Measurements from ENCODE around the gene PTF1A. TPM values are rescaled to one million over a fixed set of nuclear protein-coding genes. Genes with fewer than 3 reads are reported as not detected.

Gene PTF1A
- total and polyA plus RNA-seq, 10 donors, result not detected

- DNase-seq, result no peak
- Histone ChIP-seq H3K9me3 (no peaks in the 10 kb centered on the region), H3K27ac (no peak overlapping the region), H3K4me3 (no peak overlapping the region), H3K36me3 (no peaks in the 10 kb centered on the region), H3K4me1 (peaks cover 0 to 13% (median 0%) of the 10 kb centered on the region in 6 donors), H3K27me3 (replicated peaks in 1 of 7) (peaks cover 0 to 98% (median 69%) of the 10 kb centered on the region in 7 donors)
- 6 to 8% (median 7%) methylated on average over 11 of the region's 11 CpGs for WGBS, 5 donors
- TF ChIP-seq POLR2A (IDR thresholded peaks at IDR 0.05) (no peak), POLR2AphosphoS5 (IDR thresholded peaks at IDR 0.05) (no peak)
- TF ChIP-seq, protein P1, sequence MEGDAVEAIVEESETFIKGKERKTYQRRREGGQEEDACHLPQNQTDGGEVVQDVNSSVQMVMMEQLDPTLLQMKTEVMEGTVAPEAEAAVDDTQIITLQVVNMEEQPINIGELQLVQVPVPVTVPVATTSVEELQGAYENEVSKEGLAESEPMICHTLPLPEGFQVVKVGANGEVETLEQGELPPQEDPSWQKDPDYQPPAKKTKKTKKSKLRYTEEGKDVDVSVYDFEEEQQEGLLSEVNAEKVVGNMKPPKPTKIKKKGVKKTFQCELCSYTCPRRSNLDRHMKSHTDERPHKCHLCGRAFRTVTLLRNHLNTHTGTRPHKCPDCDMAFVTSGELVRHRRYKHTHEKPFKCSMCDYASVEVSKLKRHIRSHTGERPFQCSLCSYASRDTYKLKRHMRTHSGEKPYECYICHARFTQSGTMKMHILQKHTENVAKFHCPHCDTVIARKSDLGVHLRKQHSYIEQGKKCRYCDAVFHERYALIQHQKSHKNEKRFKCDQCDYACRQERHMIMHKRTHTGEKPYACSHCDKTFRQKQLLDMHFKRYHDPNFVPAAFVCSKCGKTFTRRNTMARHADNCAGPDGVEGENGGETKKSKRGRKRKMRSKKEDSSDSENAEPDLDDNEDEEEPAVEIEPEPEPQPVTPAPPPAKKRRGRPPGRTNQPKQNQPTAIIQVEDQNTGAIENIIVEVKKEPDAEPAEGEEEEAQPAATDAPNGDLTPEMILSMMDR (IDR thresholded peaks at IDR 0.05 in 8 of 11, conservative IDR thresholded peaks at IDR 0.05 in 3 of 11), result no peak
- intact Hi-C loops (cut with DNase I; ENCODE audit: low total_unique reads), result no loop called here
Measured at GRCh38 chr10:23200997-23201652, 9.0 kb downstream of the PTF1A start.

DNA sequence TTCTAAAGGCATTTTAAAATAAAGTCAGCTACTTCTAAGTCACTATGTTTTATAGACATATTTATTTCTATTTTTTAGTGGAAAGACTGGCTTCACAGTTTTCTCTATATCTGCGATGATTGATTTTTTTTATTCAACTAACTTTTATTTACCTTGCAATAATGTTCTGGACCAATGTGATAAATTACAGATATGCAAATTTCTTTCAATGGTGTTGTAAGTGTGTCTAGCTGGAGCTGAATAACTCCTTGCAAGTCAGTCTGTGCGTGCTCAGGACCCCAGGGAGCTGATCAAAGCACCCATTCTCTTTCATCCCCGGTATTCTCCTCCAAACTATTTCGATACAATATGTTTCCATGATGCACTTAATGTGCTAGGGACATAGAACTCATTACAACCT is 9.7 kb downstream of the PTF1A start:
- Histone ChIP-seq H3K36me3 (no peaks in the 10 kb centered on the region), H3K4me3 (no peak overlapping the region), H3K9me3 (no peaks in the 10 kb centered on the region), H3K4me1 (peaks cover 0 to 13% (median 0%) of the 10 kb centered on the region in 6 donors), H3K27ac (no peak overlapping the region), H3K27me3 (replicated peaks in 1 of 7) (peaks cover 0 to 96% (median 64%) of the 10 kb centered on the region in 7 donors)
- intact Hi-C loops (cut with DNase I; ENCODE audit: low total_unique reads), result no loop called here
- DNase-seq, result no peak
- WGBS, 5 donors, result 6 to 15% (median 12%) methylated on average over 4 of the region's 4 CpGs
- TF ChIP-seq POLR2AphosphoS5 (IDR thresholded peaks at IDR 0.05), result no peak

- WGBS, 5 donors, result 4 to 12% (median 8%) methylated on average over 3 of the region's 3 CpGs
- H3K4me1 ChIP-seq, result peaks cover 0 to 13% (median 0%) of the 10 kb centered on the region in 6 donors
- intact Hi-C loops (cut with DNase I; ENCODE audit: low total_unique reads), result no loop called here
- DNase-seq, result no peak
- peaks cover 0 to 86% (median 59%) of the 10 kb centered on the region in 7 donors for H3K27me3 ChIP-seq (replicated peaks in 1 of 7)
- no peak overlapping the region for H3K4me3 ChIP-seq
- H3K27ac ChIP-seq, result no peak overlapping the region
- H3K36me3 ChIP-seq, result no peaks in the 10 kb centered on the region
- TF ChIP-seq POLR2AphosphoS5 (IDR thresholded peaks at IDR 0.05), result no peak
- TF ChIP-seq POLR2A (IDR thresholded peaks at IDR 0.05), result no peak
- TF ChIP-seq, protein P1 (IDR thresholded peaks at IDR 0.05 in 8 of 11, conservative IDR thresholded peaks at IDR 0.05 in 3 of 11), result no peak
- no peaks in the 10 kb centered on the region for H3K9me3 ChIP-seq
Measured at GRCh38 chr10:23202779-23203178, 10.7 kb downstream of the PTF1A start.

DNA sequence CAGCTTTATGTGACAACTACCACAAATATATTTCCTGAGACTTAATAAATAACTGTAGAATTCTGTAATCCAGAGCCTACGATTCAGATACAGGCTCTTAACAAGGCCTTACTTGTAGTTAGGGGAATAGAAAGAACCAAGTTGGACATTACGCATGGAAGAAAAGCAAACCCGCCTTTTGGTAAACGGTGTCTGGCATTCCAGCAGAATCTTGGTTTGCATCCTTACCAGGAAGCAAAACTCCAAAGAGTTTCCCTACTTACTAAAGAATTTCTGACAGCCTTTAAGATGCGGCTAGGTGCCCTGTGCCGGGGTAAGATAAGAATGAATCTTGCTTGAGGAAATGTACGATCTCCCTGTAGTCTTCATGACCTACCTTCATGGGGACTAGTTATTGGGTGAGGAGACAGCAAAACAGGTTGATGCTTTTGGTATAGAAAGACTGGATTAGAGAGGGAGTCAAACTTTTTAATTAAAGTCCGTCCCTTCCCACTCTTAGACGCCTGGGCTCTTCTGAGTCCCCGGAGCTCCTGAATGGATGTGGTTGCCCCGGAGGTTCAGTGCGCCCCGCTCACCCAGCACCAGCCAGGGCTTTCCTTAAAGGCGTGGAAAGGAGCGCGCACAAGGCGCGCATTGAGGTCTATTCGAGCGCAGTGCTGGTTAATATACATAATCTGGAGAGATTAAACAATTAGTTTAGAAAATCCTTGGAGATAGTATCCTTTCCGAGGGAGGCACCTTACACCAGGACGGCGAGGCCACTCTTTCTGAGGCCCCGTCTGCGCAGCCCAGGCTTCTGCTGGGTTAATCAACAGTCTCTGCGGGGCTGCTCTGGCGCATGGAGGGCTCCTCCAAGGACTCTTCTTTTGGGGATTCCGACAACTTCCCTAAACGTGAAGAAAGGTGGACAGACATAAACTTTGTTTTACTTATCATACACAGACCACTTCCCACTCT is 11.5 kb downstream of the PTF1A start:
- peaks cover 0 to 78% (median 51%) of the 10 kb centered on the region in 7 donors for H3K27me3 ChIP-seq (replicated peaks in 1 of 7)
- intact Hi-C loops (cut with DNase I; ENCODE audit: low total_unique reads), result no loop called here

More for the DNA sequence above, 11.5 kb downstream of the PTF1A start:
- no peaks in the 10 kb centered on the region for H3K9me3 ChIP-seq
- H3K27ac ChIP-seq, result no peak overlapping the region
- TF ChIP-seq, protein P1 (IDR thresholded peaks at IDR 0.05 in 8 of 11, conservative IDR thresholded peaks at IDR 0.05 in 3 of 11), result no peak
- TF ChIP-seq POLR2AphosphoS5 (IDR thresholded peaks at IDR 0.05), result no peak
- H3K4me1 ChIP-seq, result peaks cover 0 to 13% (median 0%) of the 10 kb centered on the region in 6 donors
- no peak for DNase-seq
- 11 to 30% (median 16%) methylated on average over 29 of the region's 29 CpGs for WGBS, 5 donors
- no peak overlapping the region for H3K4me3 ChIP-seq
- no peaks in the 10 kb centered on the region for H3K36me3 ChIP-seq

All from spleen (tissue), 11 donors.